Ascending aorta (tissue), 2 donors: Measurements from ENCODE around the gene RNF133. TPM values are rescaled to one million over a fixed set of nuclear protein-coding genes. Genes with fewer than 3 reads are reported as not detected.

Experiments
- DNase-seq, 2 donors: peaks; one replicate each; pipeline ENCODE4 v3.0.0-alpha.2; 2019; ENCODE audit warnings: low spot score in 2 of 2
- H3K27ac ChIP-seq, 2 donors: fragments of 200-600 bp; sonication (generic); one replicate each; pipeline ENCODE4 v1.5.1; 2016 to 2017; ENCODE audit warnings: mild to moderate bottlenecking in 1 of 2
- H3K27me3 ChIP-seq: fragments of 200-600 bp; sonication (generic); one replicate; pipeline ENCODE4 v1.5.1; 2017
- H3K36me3 ChIP-seq, 2 donors: fragments of 200-600 bp; sonication (generic); one replicate each; pipeline ENCODE4 v1.5.1; 2016
- H3K4me1 ChIP-seq, 2 donors: fragments of 200-600 bp; sonication (generic); one replicate each; pipeline ENCODE4 v1.5.1; 2016 to 2017; ENCODE audit warnings: mild to moderate bottlenecking in 1 of 2
- H3K4me3 ChIP-seq, 2 donors: fragments of 200-600 bp; sonication (generic); one replicate each; pipeline ENCODE4 v1.5.1; 2016 to 2017; ENCODE audit warnings: mild to moderate bottlenecking in 1 of 2
- H3K9me3 ChIP-seq, 2 donors: fragments of 200-600 bp; sonication (generic); one replicate each; pipeline ENCODE4 v1.5.1; 2016
- intact Hi-C: fragments of 100-400 bp; cut with DNase I; formaldehyde crosslinking; loops from one replicate; pipeline ENCODE4 v1.15.1; 2023
- total RNA-seq: library from RNA; depleted of rRNA; stranded (reverse); fragments of >200 nt; gene quantifications from one replicate; pipeline ENCODE4 v1.1.0, GENCODE V29; 2016
- TF ChIP-seq, protein P1 (sequence below), 3 experiments: fragments of 200-600 bp in 2 of 3; fragments of 450-650 bp in 1 of 3; sonication (generic) in 2 of 3; IDR thresholded peaks; one replicate each; pipeline ENCODE4 v1.5.1; 2016 to 2019; ENCODE audit warnings: antibody characterized with exemption in 3 of 3, mild to moderate bottlenecking in 1 of 3, moderate library complexity in 1 of 3

RNF133 gene
- total RNA-seq, 1 donor from 2014 or later, result not detected

DNA sequence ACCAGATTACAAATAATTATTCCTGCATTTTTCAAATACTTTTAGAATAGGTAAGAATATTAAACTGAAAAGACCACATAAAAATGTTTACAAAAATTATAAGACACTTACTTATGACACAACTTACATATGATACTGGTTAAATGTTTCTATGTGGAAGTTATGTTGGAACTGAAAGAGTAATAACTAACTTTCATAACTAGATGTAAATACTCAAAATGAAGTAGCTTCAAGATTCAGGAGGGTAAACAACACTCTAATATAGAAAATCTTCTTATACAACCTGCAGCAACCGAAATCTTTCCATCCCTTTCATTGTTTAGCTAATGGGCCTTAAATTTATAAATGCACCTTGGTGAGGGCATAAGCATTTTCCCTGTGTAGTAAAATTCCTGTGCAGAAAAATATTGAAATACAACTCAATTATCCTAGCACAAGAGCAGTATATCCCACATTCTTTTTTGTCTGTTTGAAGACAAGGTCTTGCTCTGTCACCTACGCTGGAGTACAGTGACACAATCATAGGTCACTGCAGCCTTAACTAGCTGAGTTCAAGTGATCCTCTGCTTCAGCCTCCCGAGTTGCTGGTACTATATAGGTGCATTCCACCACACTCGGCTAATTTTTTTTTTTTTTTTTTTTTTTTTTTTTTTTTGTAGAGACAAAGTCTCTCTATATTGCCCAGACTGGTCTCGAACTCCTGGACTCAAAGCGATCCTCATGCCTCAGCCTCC, 18.6 kb upstream of the RNF133 start:
- intact Hi-C loops, result no loop called here
- H3K9me3 ChIP-seq, result no peaks in the 10 kb centered on the region
- H3K27me3 ChIP-seq, result no peaks in the 10 kb centered on the region
- H3K4me1 ChIP-seq, result no peaks in the 10 kb centered on the region
- H3K36me3 ChIP-seq, result no peaks in the 10 kb centered on the region
- TF ChIP-seq, protein P1, sequence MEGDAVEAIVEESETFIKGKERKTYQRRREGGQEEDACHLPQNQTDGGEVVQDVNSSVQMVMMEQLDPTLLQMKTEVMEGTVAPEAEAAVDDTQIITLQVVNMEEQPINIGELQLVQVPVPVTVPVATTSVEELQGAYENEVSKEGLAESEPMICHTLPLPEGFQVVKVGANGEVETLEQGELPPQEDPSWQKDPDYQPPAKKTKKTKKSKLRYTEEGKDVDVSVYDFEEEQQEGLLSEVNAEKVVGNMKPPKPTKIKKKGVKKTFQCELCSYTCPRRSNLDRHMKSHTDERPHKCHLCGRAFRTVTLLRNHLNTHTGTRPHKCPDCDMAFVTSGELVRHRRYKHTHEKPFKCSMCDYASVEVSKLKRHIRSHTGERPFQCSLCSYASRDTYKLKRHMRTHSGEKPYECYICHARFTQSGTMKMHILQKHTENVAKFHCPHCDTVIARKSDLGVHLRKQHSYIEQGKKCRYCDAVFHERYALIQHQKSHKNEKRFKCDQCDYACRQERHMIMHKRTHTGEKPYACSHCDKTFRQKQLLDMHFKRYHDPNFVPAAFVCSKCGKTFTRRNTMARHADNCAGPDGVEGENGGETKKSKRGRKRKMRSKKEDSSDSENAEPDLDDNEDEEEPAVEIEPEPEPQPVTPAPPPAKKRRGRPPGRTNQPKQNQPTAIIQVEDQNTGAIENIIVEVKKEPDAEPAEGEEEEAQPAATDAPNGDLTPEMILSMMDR (IDR thresholded peaks at IDR 0.05), result no peak
- DNase-seq, result no peak
- no peak overlapping the region for H3K27ac ChIP-seq
- no peak overlapping the region for H3K4me3 ChIP-seq

DNA sequence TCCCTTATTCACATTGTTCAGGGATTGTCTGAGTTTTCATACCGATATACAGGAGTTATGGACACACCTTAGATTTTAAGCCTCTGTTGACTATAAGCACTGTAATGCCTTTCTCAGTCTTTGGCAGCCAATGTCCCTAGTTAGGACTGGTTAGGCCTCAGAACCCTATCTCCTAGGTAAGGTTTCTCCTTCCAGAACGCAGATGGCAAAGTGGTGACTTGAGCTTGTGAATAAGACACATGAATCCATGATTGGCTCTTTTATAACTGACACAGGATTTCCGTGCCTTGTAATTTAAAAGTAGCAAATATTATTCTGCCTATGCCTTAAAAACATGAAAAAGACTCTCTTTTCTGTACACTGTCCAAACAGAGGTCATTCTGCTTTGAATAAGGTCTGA, 16.3 kb upstream of the RNF133 start:
- intact Hi-C loops, result no loop called here
- no peaks in the 10 kb centered on the region for H3K9me3 ChIP-seq
- no peaks in the 10 kb centered on the region for H3K36me3 ChIP-seq
- no peaks in the 10 kb centered on the region for H3K4me1 ChIP-seq
- H3K27me3 ChIP-seq, result no peaks in the 10 kb centered on the region
- H3K27ac ChIP-seq, result no peak overlapping the region
- no peak for DNase-seq
- H3K4me3 ChIP-seq, result no peak overlapping the region
- TF ChIP-seq, protein P1 (IDR thresholded peaks at IDR 0.05), result no peak

DNA sequence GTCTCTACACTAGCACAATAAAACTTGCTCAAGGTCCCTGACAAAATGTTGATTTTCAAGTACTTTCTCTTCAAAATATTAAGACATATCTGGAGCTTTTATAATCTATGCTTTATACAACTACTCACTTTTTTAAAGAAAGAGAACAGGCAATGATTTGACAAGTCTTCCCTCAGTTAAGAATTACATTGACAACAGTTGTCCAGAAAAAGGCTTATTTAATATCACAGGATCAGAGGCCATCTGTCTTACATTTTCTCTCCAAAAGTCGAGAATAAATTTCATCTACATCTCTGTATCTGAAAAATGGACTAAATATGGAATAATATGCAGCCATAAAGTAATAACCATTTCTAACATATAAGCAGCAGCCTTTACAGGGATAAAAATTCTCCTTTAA, 12.0 kb upstream of the RNF133 start:
- DNase-seq, result no peak
- intact Hi-C loops, result no loop called here
- Histone ChIP-seq H3K9me3 (no peaks in the 10 kb centered on the region), H3K36me3 (no peaks in the 10 kb centered on the region), H3K4me3 (no peak overlapping the region), H3K4me1 (no peaks in the 10 kb centered on the region), H3K27ac (no peak overlapping the region), H3K27me3 (no peaks in the 10 kb centered on the region)
- TF ChIP-seq, protein P1 (IDR thresholded peaks at IDR 0.05), result no peak

GRCh38 chr7:122709930-122710646, 11.2 kb upstream of the RNF133 start:
- no peak overlapping the region for H3K27ac ChIP-seq
- no peaks in the 10 kb centered on the region for H3K36me3 ChIP-seq
- H3K4me3 ChIP-seq, result no peak overlapping the region
- no peaks in the 10 kb centered on the region for H3K27me3 ChIP-seq
- H3K4me1 ChIP-seq, result no peaks in the 10 kb centered on the region
- DNase-seq, result no peak
- TF ChIP-seq, protein P1 (IDR thresholded peaks at IDR 0.05), result no peak
- no peaks in the 10 kb centered on the region for H3K9me3 ChIP-seq
- intact Hi-C loops, result no loop called here

DNA sequence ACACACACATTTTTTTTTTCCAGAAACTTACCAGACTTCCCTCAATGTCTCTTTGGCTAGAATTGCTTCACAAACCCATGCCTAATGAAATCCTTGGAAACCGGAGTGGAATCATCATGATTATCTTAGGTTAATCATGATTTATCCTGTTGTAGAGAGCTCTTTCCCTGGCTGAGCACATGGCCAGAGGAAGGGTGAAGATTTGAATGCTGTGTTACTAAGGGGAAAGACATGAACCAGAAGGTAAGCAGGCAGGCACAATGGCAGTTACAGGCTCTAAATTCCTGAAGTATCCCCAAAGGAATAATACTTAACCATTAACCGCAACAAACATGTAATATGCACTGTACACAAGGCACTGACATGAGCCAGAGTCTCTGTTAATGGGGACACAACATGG, 7.9 kb upstream of the RNF133 start:
- Histone ChIP-seq H3K4me1 (no peaks in the 10 kb centered on the region), H3K9me3 (peaks cover 0 to under 1% of the 10 kb centered on the region in 2 donors), H3K36me3 (no peaks in the 10 kb centered on the region), H3K27me3 (no peaks in the 10 kb centered on the region), H3K4me3 (no peak overlapping the region), H3K27ac (no peak overlapping the region)
- DNase-seq, result no peak
- TF ChIP-seq, protein P1 (IDR thresholded peaks at IDR 0.05), result no peak
- intact Hi-C loops, result no loop called here
